ENCODE results near the gene GJD4. TPM values are rescaled to one million over a fixed set of nuclear protein-coding genes. Genes with fewer than 3 reads are reported as not detected.
A peak's percentile ranks its signal among the peaks of the same experiment; 100 is the strongest.

GJD4 gene
- total RNA-seq, 1 donor = under 0.01 TPM

- Histone ChIP-seq H3K27me3 (ENCODE audit: insufficient read depth, low read length) (no peaks in the 10 kb centered on the region), H3K36me3 (ENCODE audit: insufficient read depth, low read length) (peaks cover 2% of the 10 kb centered on the region), H3K27ac (ENCODE audit: low read depth, low read length) (no peak overlapping the region), H3K4me3 (ENCODE audit: insufficient read depth, low read length) (no peak overlapping the region), H2AFZ (ENCODE audit: low read length) (no peak overlapping the region), H3K79me2 (ENCODE audit: insufficient read depth, low read length) (peaks cover 18% of the 10 kb centered on the region), H3K9me3 (ENCODE audit: low read depth, low read length) (no peaks in the 10 kb centered on the region), H3K4me2 (ENCODE audit: insufficient read depth, low read length) (no peak overlapping the region), H4K20me1 (ENCODE audit: insufficient read depth, low read length) (no peaks in the 10 kb centered on the region), H3K4me1 (ENCODE audit: insufficient read depth, low read length) (peaks cover 20% of the 10 kb centered on the region)
- no peak for TF ChIP-seq CTCF (IDR thresholded peaks at IDR 0.05; ENCODE audit: extremely low read depth, low read depth, low read length)
- DNase-seq (ENCODE audit: insufficient read length, low spot score, missing footprints) = no peak
These were observed 45.7 kb upstream of the GJD4 start for GRCh38 chr10:35559416-35559815.

- Histone ChIP-seq H3K27me3 (ENCODE audit: insufficient read depth, low read length) (no peaks in the 10 kb centered on the region), H3K4me2 (ENCODE audit: insufficient read depth, low read length) (no peak overlapping the region), H3K9me3 (ENCODE audit: low read depth, low read length) (no peaks in the 10 kb centered on the region), H3K4me1 (ENCODE audit: insufficient read depth, low read length) (peaks cover 23% of the 10 kb centered on the region), H3K79me2 (ENCODE audit: insufficient read depth, low read length) (peaks cover 21% of the 10 kb centered on the region), H3K4me3 (ENCODE audit: insufficient read depth, low read length) (no peak overlapping the region), H4K20me1 (ENCODE audit: insufficient read depth, low read length) (no peaks in the 10 kb centered on the region), H2AFZ (ENCODE audit: low read length) (no peak overlapping the region), H3K36me3 (ENCODE audit: insufficient read depth, low read length) (peaks cover 5% of the 10 kb centered on the region), H3K27ac (ENCODE audit: low read depth, low read length) (no peak overlapping the region)
- peak; percentile 18 for DNase-seq (ENCODE audit: insufficient read length, low spot score, missing footprints)
- no peak for TF ChIP-seq CTCF (IDR thresholded peaks at IDR 0.05; ENCODE audit: extremely low read depth, low read depth, low read length)
These were observed 43.4 kb upstream of the GJD4 start for GRCh38 chr10:35561715-35562114.

- no peaks in the 10 kb centered on the region for H4K20me1 ChIP-seq (ENCODE audit: insufficient read depth, low read length)
- H3K9me3 ChIP-seq (ENCODE audit: low read depth, low read length) = no peaks in the 10 kb centered on the region
- H2AFZ ChIP-seq (ENCODE audit: low read length) = no peak overlapping the region
- H3K4me3 ChIP-seq (ENCODE audit: insufficient read depth, low read length) = no peak overlapping the region
- no peak overlapping the region for H3K27ac ChIP-seq (ENCODE audit: low read depth, low read length)
- H3K27me3 ChIP-seq (ENCODE audit: insufficient read depth, low read length) = no peaks in the 10 kb centered on the region
- no peak for TF ChIP-seq CTCF (IDR thresholded peaks at IDR 0.05; ENCODE audit: extremely low read depth, low read depth, low read length)
- DNase-seq (ENCODE audit: insufficient read length, low spot score, missing footprints) = no peak
- peaks cover 5% of the 10 kb centered on the region for H3K36me3 ChIP-seq (ENCODE audit: insufficient read depth, low read length)
- H3K4me2 ChIP-seq (ENCODE audit: insufficient read depth, low read length) = no peak overlapping the region
- H3K79me2 ChIP-seq (ENCODE audit: insufficient read depth, low read length) = peaks cover 21% of the 10 kb centered on the region
- H3K4me1 ChIP-seq (ENCODE audit: insufficient read depth, low read length) = peaks cover 23% of the 10 kb centered on the region
These were observed 42.7 kb upstream of the GJD4 start for GRCh38 chr10:35562427-35562826.

GRCh38 chr10:35563261-35563891 lies 41.8 kb upstream of the GJD4 start:
- Histone ChIP-seq H4K20me1 (ENCODE audit: insufficient read depth, low read length) (no peaks in the 10 kb centered on the region), H3K27me3 (ENCODE audit: insufficient read depth, low read length) (no peaks in the 10 kb centered on the region), H3K79me2 (ENCODE audit: insufficient read depth, low read length) (peaks cover 18% of the 10 kb centered on the region), H3K36me3 (ENCODE audit: insufficient read depth, low read length) (peaks cover 10% of the 10 kb centered on the region), H3K4me2 (ENCODE audit: insufficient read depth, low read length) (peak overlapping the region; percentile 5), H2AFZ (ENCODE audit: low read length) (no peak overlapping the region), H3K27ac (ENCODE audit: low read depth, low read length) (no peak overlapping the region), H3K4me1 (ENCODE audit: insufficient read depth, low read length) (peaks cover 23% of the 10 kb centered on the region), H3K9me3 (ENCODE audit: low read depth, low read length) (no peaks in the 10 kb centered on the region), H3K4me3 (ENCODE audit: insufficient read depth, low read length) (no peak overlapping the region)
- peak; percentile 68 for DNase-seq (ENCODE audit: insufficient read length, low spot score, missing footprints)
- peak; percentile 100 for TF ChIP-seq CTCF (IDR thresholded peaks at IDR 0.05; ENCODE audit: extremely low read depth, low read depth, low read length)
